Measurements from ENCODE around the gene MIER2.

The MIER2 gene

GRCh38 chr19:307793-308420 lies 36.7 kb downstream of the MIER2 start:
- DNase-seq (ENCODE audit: low read depth in 2 of 2), result no peak

- DNase-seq (ENCODE audit: low read depth in 2 of 2), result no peak
These were observed 37.5 kb downstream of the MIER2 start for GRCh38 chr19:307111-307531.

- no peak for DNase-seq (ENCODE audit: low read depth in 2 of 2)
These were observed 38.3 kb downstream of the MIER2 start for GRCh38 chr19:306151-306900.

GRCh38 chr19:305240-306150 lies 39.1 kb downstream of the MIER2 start:
- DNase-seq (ENCODE audit: low read depth in 2 of 2), result no peak

- DNase-seq (ENCODE audit: low read depth in 2 of 2), result no peak
These were observed 47.9 kb downstream of the MIER2 start for GRCh38 chr19:296476-297225.

GRCh38 chr19:295687-296370 lies 48.8 kb downstream of the MIER2 start:
- no peak for DNase-seq (ENCODE audit: low read depth in 2 of 2)

- no peak for DNase-seq (ENCODE audit: low read depth in 2 of 2)
These were observed 49.5 kb downstream of the MIER2 start for GRCh38 chr19:294946-295686.

- no peak for DNase-seq (ENCODE audit: low read depth in 2 of 2)
These were observed 50.2 kb downstream of the MIER2 start for GRCh38 chr19:294341-294945.

- no peak for DNase-seq (ENCODE audit: low read depth in 2 of 2)
These were observed 51.0 kb downstream of the MIER2 start for GRCh38 chr19:293436-294110.

GRCh38 chr19:292951-293350 lies 51.6 kb downstream of the MIER2 start:
- DNase-seq (ENCODE audit: low read depth in 2 of 2), result no peak

- no peak for DNase-seq (ENCODE audit: low read depth in 2 of 2)
These were observed 52.2 kb downstream of the MIER2 start for GRCh38 chr19:292281-292884.

- no peak for DNase-seq (ENCODE audit: low read depth in 2 of 2)
These were observed 52.9 kb downstream of the MIER2 start for GRCh38 chr19:291561-292280.

GRCh38 chr19:291006-291521 lies 53.5 kb downstream of the MIER2 start, which contains the start of gene PLPP2:
TSS of gene PLPP2 (minus strand) at chr19:291403. CDS start at chr19:291336, 67 bp downstream.
- no peak for DNase-seq (ENCODE audit: low read depth in 2 of 2)

GRCh38 chr19:290372-291005 lies 54.1 kb downstream of the MIER2 start:
- DNase-seq (ENCODE audit: low read depth in 2 of 2), result no peak

- no peak for DNase-seq (ENCODE audit: low read depth in 2 of 2)
These were observed 54.8 kb downstream of the MIER2 start for GRCh38 chr19:289651-290371.

GRCh38 chr19:288911-289310 lies 55.7 kb downstream of the MIER2 start:
- no peak for DNase-seq (ENCODE audit: low read depth in 2 of 2)

GRCh38 chr19:287381-287871 lies 57.2 kb downstream of the MIER2 start:
- no peak for DNase-seq (ENCODE audit: low read depth in 2 of 2)

Data from activated CD8-positive, alpha-beta memory T cell treated with anti-CD3 and anti-CD28 coated beads for 4 hours (primary cell).